ENCODE results near the gene AFTPH. TPM values are rescaled to one million over a fixed set of nuclear protein-coding genes. Genes with fewer than 3 reads are reported as not detected.
"Not testable (repeated sequence)": the region's sequence is repeated elsewhere in the genome, so short reads cannot be mapped to it uniquely, and the experiment has no call there.

The AFTPH gene
- total RNA-seq, 2 experiments from 2014 or later, result 25.3 to 27.3 TPM

DNA sequence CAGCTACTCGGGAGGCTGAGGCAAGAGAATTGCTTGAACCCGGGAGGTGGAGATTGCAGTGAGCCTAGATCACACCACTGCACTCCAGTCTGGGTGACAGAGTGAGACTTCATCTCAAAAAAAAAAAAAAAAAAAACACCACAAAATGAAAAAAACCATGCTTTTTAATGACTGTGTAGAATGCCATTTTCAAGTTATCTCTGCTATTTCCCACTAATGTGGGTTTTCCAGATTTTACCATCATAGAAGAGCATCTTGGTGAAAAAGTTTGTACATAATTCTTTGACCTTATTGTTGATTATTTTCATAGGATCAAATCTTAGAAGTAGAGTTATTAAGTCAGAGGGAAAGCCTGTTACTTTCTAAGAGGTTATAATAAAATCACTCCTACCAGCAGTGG is 6.8 kb downstream of the AFTPH start:
- peaks cover 71% of the 10 kb centered on the region for H3K4me1 Mint-ChIP-seq (ENCODE audit: low read depth)
- intact Hi-C loops (cut with micrococcal nuclease); H3K27me3 Mint-ChIP-seq (ENCODE audit: low read depth); H3K4me3 Mint-ChIP-seq; CTCF ChIA-PET; H3K27ac Mint-ChIP-seq; DNase-seq; H3K9me3 Mint-ChIP-seq; H3K36me3 Mint-ChIP-seq (ENCODE audit: low read depth): not testable (repeated sequence)

DNA sequence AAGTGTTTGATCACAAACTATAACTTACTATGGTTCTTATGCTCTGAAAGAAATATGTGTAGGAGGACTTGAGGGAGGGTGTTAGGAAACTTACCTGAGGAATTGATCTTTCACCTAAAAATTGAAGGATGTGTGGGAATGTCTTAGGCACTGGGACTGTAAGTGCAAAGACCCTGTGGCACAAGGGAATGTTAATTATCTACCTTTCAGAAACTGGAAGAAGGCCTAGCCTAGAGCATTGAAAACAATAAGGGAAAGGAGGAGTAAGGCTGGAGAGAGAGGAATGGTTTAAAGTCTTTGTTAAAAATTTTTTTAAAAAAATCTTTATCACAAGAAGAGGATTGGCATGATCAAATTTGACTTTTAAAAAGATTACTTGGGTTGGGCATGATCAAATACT is 7.9 kb downstream of the AFTPH start:
- H3K9me3 Mint-ChIP-seq, result no peaks in the 10 kb centered on the region
- CTCF ChIA-PET, result interaction anchor here (0.7 kb wide), 1 partner anchor 696 kb away, joined by 3 read pairs; no protein-coding TSS in a partner anchor
- H3K27ac Mint-ChIP-seq, result no peak overlapping the region
- H3K36me3 Mint-ChIP-seq (ENCODE audit: low read depth), result peaks cover 2% of the 10 kb centered on the region
- intact Hi-C loops (cut with micrococcal nuclease), result no loop called here
- no peak for DNase-seq
- H3K4me3 Mint-ChIP-seq, result no peak overlapping the region
- H3K27me3 Mint-ChIP-seq (ENCODE audit: low read depth), result no peaks in the 10 kb centered on the region
- peaks cover 69% of the 10 kb centered on the region for H3K4me1 Mint-ChIP-seq (ENCODE audit: low read depth)

DNA sequence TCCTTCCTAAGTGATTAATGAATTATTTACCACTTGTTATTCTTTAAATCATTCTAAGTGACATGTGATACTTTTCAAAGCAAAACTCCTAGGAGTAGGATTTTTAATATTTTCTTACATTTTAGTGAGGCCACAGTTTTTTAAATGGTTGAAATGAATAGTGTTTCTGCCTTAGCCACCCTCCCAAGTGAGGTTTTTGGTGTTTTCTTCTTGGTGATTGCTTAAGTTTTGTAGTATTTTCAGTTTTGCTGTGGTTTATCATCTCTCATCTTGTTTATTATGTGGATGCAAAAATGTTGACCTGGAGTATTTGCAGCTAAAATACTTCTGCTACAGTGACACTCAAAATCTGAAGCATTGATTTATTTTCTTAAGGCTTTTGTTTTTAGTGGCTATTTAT is 9.8 kb downstream of the AFTPH start:
- no peak overlapping the region for H3K4me3 Mint-ChIP-seq
- CTCF ChIA-PET, result interaction anchor here (1.1 to 1.5 kb wide), 2 partner anchors 11 to 17 kb away, joined by 5 to 7 read pairs; no protein-coding TSS in a partner anchor
- intact Hi-C loops (cut with micrococcal nuclease), result no loop called here
- peaks cover 2% of the 10 kb centered on the region for H3K36me3 Mint-ChIP-seq (ENCODE audit: low read depth)
- DNase-seq, result no peak
- no peaks in the 10 kb centered on the region for H3K27me3 Mint-ChIP-seq (ENCODE audit: low read depth)
- H3K27ac Mint-ChIP-seq, result no peak overlapping the region
- no peaks in the 10 kb centered on the region for H3K9me3 Mint-ChIP-seq
- H3K4me1 Mint-ChIP-seq (ENCODE audit: low read depth), result peaks cover 66% of the 10 kb centered on the region

DNA sequence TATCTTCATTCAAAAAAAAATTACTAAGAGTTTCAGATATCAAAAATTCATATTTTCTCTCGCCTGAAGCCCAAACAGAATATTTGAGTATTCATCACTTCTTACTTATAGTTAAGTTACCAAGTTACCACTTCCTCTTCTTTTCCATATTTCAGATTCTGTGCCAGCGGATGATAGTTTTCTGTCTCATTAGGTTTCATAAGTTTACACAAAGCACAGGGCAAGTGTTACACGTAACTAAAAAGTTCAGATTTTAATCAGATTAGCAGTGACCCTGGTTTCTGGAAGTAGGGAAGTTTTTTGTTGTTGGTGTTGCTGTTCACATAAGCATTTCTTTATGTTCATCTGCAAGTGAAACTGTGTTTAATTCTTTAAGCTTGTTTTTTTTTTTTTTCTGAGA is 10.2 kb downstream of the AFTPH start:
- Mint-ChIP-seq H3K4me3 (no peak overlapping the region), H3K36me3 (ENCODE audit: low read depth) (peaks cover 2% of the 10 kb centered on the region), H3K27me3 (ENCODE audit: low read depth) (no peaks in the 10 kb centered on the region), H3K4me1 (ENCODE audit: low read depth) (peaks cover 67% of the 10 kb centered on the region), H3K9me3 (no peaks in the 10 kb centered on the region), H3K27ac (no peak overlapping the region)
- no peak for DNase-seq
- intact Hi-C loops (cut with micrococcal nuclease), result no loop called here
- CTCF ChIA-PET, result interaction anchor here (1.1 to 1.5 kb wide), 2 partner anchors 12 to 17 kb away, joined by 5 to 7 read pairs; no protein-coding TSS in a partner anchor

DNA sequence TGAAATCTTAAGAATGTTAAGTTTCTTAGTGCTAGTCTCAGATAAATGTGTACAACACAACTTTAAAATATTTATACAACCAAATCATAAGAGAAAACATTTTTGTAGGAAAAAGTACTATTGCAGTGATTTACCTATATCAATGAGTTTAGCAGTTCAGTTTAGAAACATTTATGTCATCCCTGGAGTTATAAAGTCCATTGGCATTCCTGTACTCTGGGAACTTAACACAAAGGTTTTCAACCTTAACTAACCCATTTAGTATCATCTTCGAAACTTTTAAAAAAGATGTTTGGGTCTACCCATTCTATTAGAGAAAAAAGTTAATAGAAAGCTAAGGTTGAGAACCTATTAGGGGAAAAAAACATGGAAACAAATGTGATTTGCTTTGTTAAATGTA is 10.9 kb downstream of the AFTPH start:
- intact Hi-C loops (cut with micrococcal nuclease), result no loop called here
- Mint-ChIP-seq H3K9me3 (no peaks in the 10 kb centered on the region), H3K4me1 (ENCODE audit: low read depth) (peaks cover 74% of the 10 kb centered on the region), H3K27me3 (ENCODE audit: low read depth) (no peaks in the 10 kb centered on the region), H3K4me3 (no peak overlapping the region), H3K36me3 (ENCODE audit: low read depth) (peaks cover 2% of the 10 kb centered on the region), H3K27ac (no peak overlapping the region)
- DNase-seq, result no peak
- CTCF ChIA-PET, result interaction anchor here (1.1 to 1.5 kb wide), 2 partner anchors 12 to 16 kb away, joined by 5 to 7 read pairs; no protein-coding TSS in a partner anchor

DNA sequence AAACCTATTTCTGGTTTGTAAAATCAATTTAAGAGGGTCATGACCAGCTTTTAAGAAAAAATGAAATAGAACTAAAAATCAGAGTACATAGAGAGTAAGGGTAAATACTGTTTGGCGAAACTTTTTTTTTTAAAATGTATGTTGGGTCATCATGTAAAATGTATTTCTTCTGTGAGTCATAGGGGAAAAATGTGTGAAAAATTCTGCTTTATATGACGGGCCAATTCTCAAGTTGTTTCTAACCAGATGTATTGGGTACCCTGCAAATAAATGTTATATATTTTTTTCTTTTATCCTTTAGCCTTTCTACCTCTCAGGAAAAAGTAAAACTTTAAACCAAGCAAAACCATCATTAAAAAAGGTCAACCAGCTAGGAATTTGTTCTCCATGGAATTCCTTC is 13.9 kb downstream of the AFTPH start:
- Mint-ChIP-seq H3K36me3 (ENCODE audit: low read depth) (peaks cover 2% of the 10 kb centered on the region), H3K9me3 (no peaks in the 10 kb centered on the region), H3K4me1 (ENCODE audit: low read depth) (peaks cover 66% of the 10 kb centered on the region), H3K27ac (no peak overlapping the region), H3K4me3 (no peak overlapping the region), H3K27me3 (ENCODE audit: low read depth) (no peaks in the 10 kb centered on the region)
- no peak for DNase-seq
- intact Hi-C loops (cut with micrococcal nuclease), result no loop called here
- CTCF ChIA-PET, result interaction anchor here (0.7 kb wide), 2 partner anchors 24 to 181 kb away, joined by 3 to 8 read pairs; no protein-coding TSS in a partner anchor

DNA sequence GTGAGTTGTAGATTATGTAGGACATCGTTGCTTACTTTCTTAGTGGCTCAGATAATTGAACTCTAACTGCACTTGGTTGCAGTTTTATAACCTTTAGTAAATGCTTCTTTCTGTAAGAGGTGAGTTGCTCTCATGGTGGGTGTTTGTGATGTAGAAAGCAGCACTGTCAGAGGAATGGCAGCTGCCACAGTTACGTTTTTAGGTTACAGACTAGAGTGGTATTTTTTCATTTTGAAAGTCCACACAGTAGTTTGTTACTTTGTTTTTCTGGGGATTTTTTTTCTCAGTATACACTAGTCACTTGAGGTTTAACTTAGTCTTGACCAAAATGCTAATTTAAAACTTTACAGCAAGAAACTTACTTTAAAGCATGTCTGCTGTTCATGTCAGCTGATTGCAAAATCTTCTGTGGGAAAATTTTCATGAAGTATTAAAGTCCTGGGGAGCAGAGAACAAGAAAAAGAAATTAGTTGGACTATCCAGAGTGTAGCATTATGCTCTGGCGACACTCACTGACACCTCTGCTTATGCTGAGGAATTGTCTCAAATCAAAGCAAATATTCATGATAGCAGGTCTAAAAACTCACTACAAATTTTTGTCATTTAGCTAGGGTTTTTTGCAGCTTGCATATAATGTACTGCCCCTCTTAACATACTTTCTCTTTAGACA is 14.8 kb downstream of the AFTPH start:
- Mint-ChIP-seq H3K4me1 (ENCODE audit: low read depth) (peaks cover 69% of the 10 kb centered on the region), H3K36me3 (ENCODE audit: low read depth) (peaks cover 2% of the 10 kb centered on the region), H3K4me3 (no peak overlapping the region), H3K27ac (no peak overlapping the region), H3K27me3 (ENCODE audit: low read depth) (no peaks in the 10 kb centered on the region), H3K9me3 (no peaks in the 10 kb centered on the region)
- CTCF ChIA-PET, result interaction anchor here (1.5 to 2.5 kb wide), 2 partner anchors 16 to 208 kb away, joined by 3 to 9 read pairs; no protein-coding TSS in a partner anchor
- no peak for DNase-seq
- intact Hi-C loops (cut with micrococcal nuclease), result no loop called here

DNA sequence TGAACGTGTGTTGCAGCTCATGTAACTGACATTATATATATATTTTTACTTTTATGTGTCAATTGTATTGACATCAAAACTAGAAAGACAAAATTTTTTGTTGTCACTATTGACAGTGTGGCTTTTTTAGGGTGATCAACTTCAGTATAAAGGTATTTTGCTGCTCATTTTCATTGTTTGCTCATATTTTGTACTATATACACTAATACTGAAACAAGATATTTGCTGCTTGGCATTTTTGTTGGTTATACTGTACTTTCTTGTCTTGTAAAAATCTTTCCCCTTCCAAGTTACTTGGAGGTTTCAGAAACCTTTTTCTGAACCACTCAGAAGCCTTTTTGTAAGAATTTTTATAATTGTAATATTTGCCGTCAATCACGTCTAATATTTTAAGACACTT is 16.5 kb downstream of the AFTPH start:
- no peak for DNase-seq
- H3K27me3 Mint-ChIP-seq (ENCODE audit: low read depth), result no peaks in the 10 kb centered on the region
- peaks cover 58% of the 10 kb centered on the region for H3K4me1 Mint-ChIP-seq (ENCODE audit: low read depth)
- intact Hi-C loops (cut with micrococcal nuclease), result loop anchor here (1.0 kb wide), 1 partner anchor 10 kb away; no protein-coding TSS in a partner anchor
- H3K36me3 Mint-ChIP-seq (ENCODE audit: low read depth), result peaks cover 2% of the 10 kb centered on the region
- H3K9me3 Mint-ChIP-seq, result no peaks in the 10 kb centered on the region
- H3K4me3 Mint-ChIP-seq, result no peak overlapping the region
- CTCF ChIA-PET, result interaction anchor here (1.2 to 2.5 kb wide), 3 partner anchors 12 to 210 kb away, joined by 3 to 9 read pairs (median 3); no protein-coding TSS in a partner anchor
- no peak overlapping the region for H3K27ac Mint-ChIP-seq

DNA sequence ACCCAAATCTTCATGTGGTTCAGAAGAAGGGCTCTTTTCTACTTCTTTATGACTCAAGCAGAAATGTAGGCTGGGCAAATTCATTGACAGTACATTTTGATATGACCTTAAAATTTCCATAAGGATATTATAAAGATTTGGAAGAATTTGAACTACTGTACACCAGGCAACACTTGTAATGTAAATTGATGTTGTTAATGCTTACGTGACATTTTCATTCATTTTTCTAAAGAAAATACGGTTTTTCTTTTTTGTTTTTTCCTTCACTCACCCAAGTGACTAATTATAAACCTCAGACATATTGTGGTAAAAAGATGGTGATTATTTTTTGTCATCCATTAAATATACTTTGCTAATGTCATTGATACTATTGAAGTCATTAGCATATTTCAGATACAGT is 17.4 kb downstream of the AFTPH start:
- no peak overlapping the region for H3K27ac Mint-ChIP-seq
- no peaks in the 10 kb centered on the region for H3K27me3 Mint-ChIP-seq (ENCODE audit: low read depth)
- CTCF ChIA-PET, result no interaction called here
- H3K36me3 Mint-ChIP-seq (ENCODE audit: low read depth), result no peaks in the 10 kb centered on the region
- peaks cover 52% of the 10 kb centered on the region for H3K4me1 Mint-ChIP-seq (ENCODE audit: low read depth)
- H3K9me3 Mint-ChIP-seq, result no peaks in the 10 kb centered on the region
- intact Hi-C loops (cut with micrococcal nuclease), result no loop called here
- no peak overlapping the region for H3K4me3 Mint-ChIP-seq
- DNase-seq, result no peak

DNA sequence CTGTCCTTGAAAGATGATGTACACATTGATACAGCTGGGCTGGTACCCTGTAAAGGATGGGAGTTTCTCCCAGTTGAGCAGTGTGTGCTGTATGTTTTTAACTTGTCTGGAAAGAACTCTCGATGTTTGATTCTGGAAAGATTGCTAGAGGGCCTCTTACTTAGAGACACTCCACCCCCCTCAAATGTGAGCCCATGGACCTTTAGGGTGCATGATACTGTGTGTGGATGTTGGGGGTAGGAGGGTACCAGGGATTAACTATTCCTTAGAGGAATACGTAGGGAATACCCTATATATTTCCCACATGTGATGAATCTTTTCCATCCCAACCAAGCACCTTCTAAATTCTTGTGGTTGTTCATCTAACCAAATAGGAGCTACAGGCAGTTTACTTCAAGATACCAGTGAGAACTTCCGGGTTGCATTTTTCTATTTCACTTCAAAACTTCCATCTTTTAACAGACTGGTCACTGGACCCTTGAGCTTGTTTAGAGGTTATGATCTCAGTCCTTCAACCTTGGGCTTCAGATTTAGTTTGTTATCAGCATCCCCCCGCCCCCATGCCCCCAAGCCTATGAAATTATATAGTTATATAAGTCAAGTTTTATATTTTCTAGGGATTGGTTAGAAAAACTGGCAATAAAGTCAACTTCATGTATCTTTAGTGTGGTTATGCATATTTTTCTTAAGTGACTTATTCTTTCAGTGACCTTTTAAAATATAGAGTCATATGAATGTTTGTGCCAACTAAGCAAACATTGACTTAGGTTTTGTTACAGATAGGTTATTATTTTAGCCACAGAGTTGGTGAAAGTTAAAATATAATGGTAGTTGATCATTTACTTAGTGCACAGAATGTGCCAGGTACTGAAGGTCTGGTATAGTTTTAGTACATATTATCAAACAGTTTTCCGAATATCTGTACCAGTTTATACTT is 18.2 kb downstream of the AFTPH start:
- CTCF ChIA-PET, result interaction anchor here (0.6 to 0.9 kb wide), 2 partner anchors 14 to 19 kb away, joined by 3 read pairs; partner anchors contain the start of gene AFTPH
- Mint-ChIP-seq H3K27ac (no peak overlapping the region), H3K36me3 (ENCODE audit: low read depth) (no peaks in the 10 kb centered on the region), H3K4me1 (ENCODE audit: low read depth) (peaks cover 53% of the 10 kb centered on the region), H3K9me3 (no peaks in the 10 kb centered on the region), H3K4me3 (no peak overlapping the region), H3K27me3 (ENCODE audit: low read depth) (no peaks in the 10 kb centered on the region)
- intact Hi-C loops (cut with micrococcal nuclease), result no loop called here
- DNase-seq, result no peak

DNA sequence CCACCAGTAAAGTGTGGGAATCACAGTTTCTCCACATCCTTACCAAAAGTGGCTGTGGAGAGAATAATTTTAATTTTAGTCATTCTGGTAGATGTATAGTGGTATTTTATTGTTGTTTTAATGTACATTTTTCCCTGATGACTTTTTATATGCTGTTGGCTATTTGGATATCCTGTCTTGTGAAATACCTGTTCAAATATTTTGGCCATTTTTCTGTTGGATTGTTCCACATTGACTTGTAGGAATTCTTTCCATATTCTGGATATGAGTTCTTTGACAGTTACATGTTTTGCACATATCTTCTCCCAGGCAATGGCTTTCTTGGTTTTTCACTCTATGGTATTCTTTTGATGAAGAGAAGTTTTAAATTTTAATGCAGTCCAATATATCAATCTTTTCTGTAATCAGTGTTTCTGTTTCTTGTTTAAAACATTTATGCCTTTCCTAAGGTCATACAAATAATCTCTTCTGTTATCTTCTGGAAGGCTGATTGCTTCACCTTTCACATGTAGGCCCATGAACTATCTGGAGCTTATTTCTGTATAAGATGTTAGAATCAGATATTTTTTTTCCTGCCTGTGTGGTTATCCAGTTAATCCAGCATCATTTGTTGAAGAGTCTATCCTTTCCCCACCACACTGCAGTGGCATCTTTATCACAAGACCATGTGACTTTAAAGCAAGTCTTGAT is 19.0 kb downstream of the AFTPH start:
- Mint-ChIP-seq H3K27me3 (ENCODE audit: low read depth) (no peaks in the 10 kb centered on the region), H3K36me3 (ENCODE audit: low read depth) (no peaks in the 10 kb centered on the region), H3K27ac (no peak overlapping the region), H3K4me3 (no peak overlapping the region), H3K9me3 (no peaks in the 10 kb centered on the region), H3K4me1 (ENCODE audit: low read depth) (peaks cover 51% of the 10 kb centered on the region)
- intact Hi-C loops (cut with micrococcal nuclease), result no loop called here
- DNase-seq, result no peak
- CTCF ChIA-PET, result no interaction called here

DNA sequence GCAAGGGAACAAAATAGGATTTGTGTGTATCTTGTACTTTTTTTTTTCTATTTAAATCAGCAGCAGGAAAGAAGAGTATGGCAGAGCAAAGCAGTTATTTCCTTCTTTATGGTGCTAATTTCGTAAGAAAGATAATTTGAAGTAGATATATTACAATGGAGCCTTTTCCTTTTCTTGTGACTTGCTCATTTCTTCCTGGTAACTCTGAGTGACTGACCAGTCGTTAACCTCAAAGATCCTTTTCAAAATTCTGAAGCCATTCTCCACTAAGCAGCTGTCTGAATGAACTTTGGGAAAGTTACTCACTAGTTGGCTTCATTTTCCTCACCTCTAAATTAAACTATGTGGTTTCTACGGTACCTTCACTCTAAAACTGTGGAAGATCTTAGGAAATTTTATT is 24.6 kb downstream of the AFTPH start:
- Mint-ChIP-seq H3K27me3 (ENCODE audit: low read depth) (no peaks in the 10 kb centered on the region), H3K36me3 (ENCODE audit: low read depth) (peaks cover 11% of the 10 kb centered on the region), H3K4me1 (ENCODE audit: low read depth) (peaks cover 12% of the 10 kb centered on the region), H3K27ac (no peak overlapping the region), H3K9me3 (no peaks in the 10 kb centered on the region), H3K4me3 (no peak overlapping the region)
- DNase-seq, result no peak
- CTCF ChIA-PET, result no interaction called here
- intact Hi-C loops (cut with micrococcal nuclease), result no loop called here
